ENCODE results near the gene ADAMTS16. TPM values are rescaled to one million over a fixed set of nuclear protein-coding genes. Genes with fewer than 3 reads are reported as not detected.
A peak's percentile ranks its signal among the peaks of the same experiment; 100 is the strongest.

Gene ADAMTS16
- total and polyA plus RNA-seq, 2 experiments from 2014 or later: 2.2 to 5.9 TPM

DNA sequence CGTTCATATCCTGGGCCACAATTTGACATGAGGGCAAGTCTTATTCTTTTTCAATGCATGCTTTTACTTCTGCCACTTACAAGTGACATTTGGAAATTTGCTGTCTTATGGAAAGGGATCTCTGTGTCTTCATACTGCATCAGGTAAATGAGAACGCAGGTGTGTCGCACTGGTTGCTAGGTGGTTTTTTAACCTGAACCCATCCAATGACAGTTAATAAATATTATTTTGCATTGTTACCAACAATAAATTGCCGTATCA, 1.1 kb downstream of the ADAMTS16 start:
- Histone ChIP-seq H2AFZ (no peak overlapping the region), H3K9me2 (replicated peaks; ENCODE audit: insufficient read depth) (no peaks in the 10 kb centered on the region), H3K79me2 (no peaks in the 10 kb centered on the region), H3K4me2 (peak overlapping the region; percentile 96), H3K4me3 (no peak overlapping the region), H4K20me1 (ENCODE audit: insufficient read depth, poor library complexity, severe bottlenecking) (no peaks in the 10 kb centered on the region), H3K4me1 (ENCODE audit: insufficient read depth) (peaks cover 9% of the 10 kb centered on the region), H3K36me3 (replicated peaks; ENCODE audit: insufficient read depth, low read depth) (no peaks in the 10 kb centered on the region), H3K9me3 (ENCODE audit: low read depth) (no peaks in the 10 kb centered on the region), H3K27ac (no peak overlapping the region), H3K27me3 (peaks cover 26% of the 10 kb centered on the region)
- DNase-seq (ENCODE audit: low spot score): no peak
- TF ChIP-seq EZH2phosphoT487 (IDR thresholded peaks at IDR 0.05; ENCODE audit: low read depth, severe bottlenecking, unreplicated experiment): no peak
- no peak for TF ChIP-seq EZH2 (IDR thresholded peaks at IDR 0.05; ENCODE audit: borderline replicate concordance)
- no peak for TF ChIP-seq CTCF (IDR thresholded peaks at IDR 0.05; ENCODE audit: poor library complexity)
- WGBS (ENCODE audit: low lambda C conversion rate, missing lambda C conversion rate): 27% methylated on average over 4 of the region's 4 CpGs

GRCh38 chr5:5141625-5142525, 1.7 kb downstream of the ADAMTS16 start:
- TF ChIP-seq CTCF (IDR thresholded peaks at IDR 0.05; ENCODE audit: poor library complexity) (peak; percentile 82), EZH2phosphoT487 (IDR thresholded peaks at IDR 0.05; ENCODE audit: low read depth, severe bottlenecking, unreplicated experiment) (no peak)
- 27% methylated on average over 6 of the region's 6 CpGs for WGBS (ENCODE audit: low lambda C conversion rate, missing lambda C conversion rate)

GRCh38 chr5:5144441-5144840, 4.3 kb downstream of the ADAMTS16 start:
- Histone ChIP-seq H3K27ac (no peak overlapping the region), H3K9me3 (ENCODE audit: low read depth) (no peaks in the 10 kb centered on the region), H3K79me2 (no peaks in the 10 kb centered on the region), H3K4me2 (no peak overlapping the region), H3K27me3 (peaks cover 19% of the 10 kb centered on the region), H3K4me1 (ENCODE audit: insufficient read depth) (peaks cover 4% of the 10 kb centered on the region), H4K20me1 (ENCODE audit: insufficient read depth, poor library complexity, severe bottlenecking) (no peaks in the 10 kb centered on the region), H3K9me2 (replicated peaks; ENCODE audit: insufficient read depth) (no peaks in the 10 kb centered on the region), H3K36me3 (replicated peaks; ENCODE audit: insufficient read depth, low read depth) (no peaks in the 10 kb centered on the region), H3K4me3 (no peak overlapping the region), H2AFZ (no peak overlapping the region)
- TF ChIP-seq CTCF (IDR thresholded peaks at IDR 0.05; ENCODE audit: poor library complexity): no peak
- no peak for TF ChIP-seq EZH2phosphoT487 (IDR thresholded peaks at IDR 0.05; ENCODE audit: low read depth, severe bottlenecking, unreplicated experiment)
- TF ChIP-seq EZH2 (IDR thresholded peaks at IDR 0.05; ENCODE audit: borderline replicate concordance): no peak
- 88% methylated on average over 7 of the region's 7 CpGs for WGBS (ENCODE audit: low lambda C conversion rate, missing lambda C conversion rate)
- no peak for DNase-seq (ENCODE audit: low spot score)

More at GRCh38 chr5:5141625-5142525, 1.7 kb downstream of the ADAMTS16 start:
- no peaks in the 10 kb centered on the region for H3K9me2 ChIP-seq (replicated peaks; ENCODE audit: insufficient read depth)
- H3K4me1 ChIP-seq (ENCODE audit: insufficient read depth): peaks cover 4% of the 10 kb centered on the region
- no peak overlapping the region for H3K4me3 ChIP-seq
- DNase-seq (ENCODE audit: low spot score): peak; percentile 86
- H3K79me2 ChIP-seq: no peaks in the 10 kb centered on the region
- H3K36me3 ChIP-seq (replicated peaks; ENCODE audit: insufficient read depth, low read depth): no peaks in the 10 kb centered on the region
- H3K27ac ChIP-seq: no peak overlapping the region
- H3K4me2 ChIP-seq: peak overlapping the region; percentile 96
- H4K20me1 ChIP-seq (ENCODE audit: insufficient read depth, poor library complexity, severe bottlenecking): no peaks in the 10 kb centered on the region
- no peaks in the 10 kb centered on the region for H3K9me3 ChIP-seq (ENCODE audit: low read depth)
- H2AFZ ChIP-seq: no peak overlapping the region
- H3K27me3 ChIP-seq: peaks cover 26% of the 10 kb centered on the region

Data from hepatocyte (in vitro differentiated cells).